ENCODE measurements around the gene KRT85. TPM values are rescaled to one million over a fixed set of nuclear protein-coding genes. Genes with fewer than 3 reads are reported as not detected.

The KRT85 gene
- total RNA-seq, 1 donor from 2014 or later, result not detected

DNA sequence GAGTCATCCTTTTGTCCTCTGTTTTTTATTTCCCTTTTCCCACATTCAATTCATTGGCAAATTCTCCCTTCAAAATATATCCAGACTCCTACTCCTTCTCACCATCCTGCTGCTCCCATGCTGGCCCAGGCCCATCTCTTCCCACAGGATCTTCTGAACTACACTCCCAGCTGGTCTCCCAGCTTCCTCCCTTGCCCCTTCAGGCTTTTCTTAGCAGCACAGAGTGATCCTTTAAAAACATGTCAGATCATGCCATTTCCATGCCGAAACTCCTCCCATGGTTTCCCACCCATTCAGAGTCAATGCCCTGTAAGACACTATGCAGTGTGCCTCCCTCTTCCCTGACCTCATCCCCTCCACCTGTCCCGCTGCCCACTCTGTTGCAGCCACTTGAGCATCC, 20.6 kb upstream of the KRT85 start:
- no peak for DNase-seq (ENCODE audit: low read depth)
- H3K4me3 ChIP-seq (ENCODE audit: low read depth, low read length), result no peak overlapping the region
- TF ChIP-seq CTCF (conservative IDR thresholded peaks at IDR 0.05; ENCODE audit: low read depth, low read length), result no peak

- no peak within 1 kb of the TSS for H3K4me3 ChIP-seq (ENCODE audit: low read depth, low read length)
- DNase-seq (ENCODE audit: low read depth), result no peak
- TF ChIP-seq CTCF (conservative IDR thresholded peaks at IDR 0.05; ENCODE audit: low read depth, low read length), result no peak
These were observed 18.0 kb upstream of the KRT85 start, which contains the start of gene KRT84 for GRCh38 chr12:52385226-52385702. KRT84 (minus strand) TSS chr12:52385652; CDS start chr12:52385585, 67 bp downstream.

DNA sequence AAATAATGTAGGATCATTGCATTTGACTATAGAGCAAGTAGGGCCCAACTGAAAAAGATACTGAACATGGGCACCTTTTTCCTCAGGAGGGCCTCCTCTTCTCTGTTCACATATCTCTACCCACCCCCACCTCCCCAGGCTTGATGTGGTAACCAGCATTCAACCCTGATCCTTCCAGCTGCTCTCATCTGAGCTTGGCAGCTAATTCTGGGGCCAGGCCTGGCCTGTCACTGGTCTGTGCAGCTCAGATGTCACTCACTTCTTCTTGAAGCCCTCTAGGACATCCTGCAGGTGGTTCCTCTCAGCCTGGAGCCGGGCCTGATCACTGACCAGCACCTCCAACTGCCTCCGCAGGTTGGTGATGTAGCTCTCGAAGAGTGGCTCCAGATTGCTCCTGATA, 16.1 kb upstream of the KRT85 start:
- no peak for TF ChIP-seq CTCF (conservative IDR thresholded peaks at IDR 0.05; ENCODE audit: low read depth, low read length)
- no peak overlapping the region for H3K4me3 ChIP-seq (ENCODE audit: low read depth, low read length)
- no peak for DNase-seq (ENCODE audit: low read depth)

DNA sequence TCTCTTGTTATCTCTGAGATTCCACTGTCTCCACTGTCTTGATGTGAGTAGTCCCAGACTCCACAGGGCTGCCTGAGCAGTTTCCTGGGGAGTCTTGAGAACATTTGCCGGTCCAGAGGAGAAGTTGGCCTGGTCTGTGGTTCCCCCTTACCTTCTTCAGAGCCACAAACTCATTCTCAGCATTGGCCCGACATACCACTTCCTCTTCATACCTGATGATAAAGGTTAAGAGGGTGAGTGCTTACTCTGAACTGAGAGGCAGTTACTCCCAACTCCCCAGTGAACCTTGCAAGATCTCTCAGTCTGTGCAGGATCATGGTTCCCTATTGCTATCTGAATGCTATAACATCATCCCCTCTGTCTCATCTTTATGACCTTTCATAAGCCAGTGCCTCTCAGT, 15.6 kb upstream of the KRT85 start:
- DNase-seq (ENCODE audit: low read depth), result no peak
- no peak overlapping the region for H3K4me3 ChIP-seq (ENCODE audit: low read depth, low read length)
- TF ChIP-seq CTCF (conservative IDR thresholded peaks at IDR 0.05; ENCODE audit: low read depth, low read length), result no peak

DNA sequence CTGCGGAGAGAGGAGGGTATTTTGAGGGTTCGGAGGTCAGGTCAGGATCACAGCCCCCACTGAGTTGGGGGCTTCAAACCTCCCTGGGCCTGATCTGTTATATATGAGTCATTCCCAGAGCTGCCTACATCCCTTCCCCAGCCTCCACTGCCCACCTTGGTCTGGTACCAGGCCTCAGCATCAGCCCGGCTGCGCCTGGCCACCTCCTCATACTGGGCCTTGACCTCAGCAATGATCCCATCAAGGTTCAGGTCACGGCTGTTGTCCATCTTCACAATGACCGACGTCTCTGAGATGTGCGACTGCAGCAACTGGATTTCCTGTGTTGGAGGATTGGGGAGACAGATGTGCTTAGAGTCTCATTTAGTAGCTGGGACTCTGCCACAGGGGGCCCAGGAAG, 13.9 kb upstream of the KRT85 start:
- TF ChIP-seq CTCF (conservative IDR thresholded peaks at IDR 0.05; ENCODE audit: low read depth, low read length), result no peak
- no peak for DNase-seq (ENCODE audit: low read depth)
- no peak overlapping the region for H3K4me3 ChIP-seq (ENCODE audit: low read depth, low read length)

DNA sequence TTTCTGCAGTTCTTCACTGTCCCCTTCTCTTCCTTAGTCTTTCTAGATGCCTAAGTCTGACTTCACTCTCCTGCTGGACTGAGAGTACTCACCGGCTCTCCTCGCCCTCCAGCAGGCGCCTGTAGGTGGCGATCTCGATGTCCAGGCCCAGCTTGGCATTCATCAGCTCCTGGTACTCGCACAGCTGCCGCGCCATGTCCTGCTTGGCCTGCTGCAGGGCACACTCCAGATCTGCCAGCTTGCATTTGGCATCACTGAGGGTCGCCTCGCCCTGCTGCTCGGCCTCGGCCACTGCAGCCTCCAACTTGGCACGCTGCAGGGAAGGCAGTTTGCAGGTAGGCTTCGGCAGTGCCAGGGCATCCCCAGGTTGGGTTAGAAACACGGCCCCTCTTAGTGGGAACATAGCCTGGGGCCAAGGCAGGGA, 13.0 kb upstream of the KRT85 start:
- no peak overlapping the region for H3K4me3 ChIP-seq (ENCODE audit: low read depth, low read length)
- TF ChIP-seq CTCF (conservative IDR thresholded peaks at IDR 0.05; ENCODE audit: low read depth, low read length), result peak; percentile 78
- no peak for DNase-seq (ENCODE audit: low read depth)

- no peak for DNase-seq (ENCODE audit: low read depth)
- no peak overlapping the region for H3K4me3 ChIP-seq (ENCODE audit: low read depth, low read length)
- no peak for TF ChIP-seq CTCF (conservative IDR thresholded peaks at IDR 0.05; ENCODE audit: low read depth, low read length)
These were observed 12.3 kb upstream of the KRT85 start for GRCh38 chr12:52379536-52379935.
